H1 (cell line): ENCODE measurements around the gene GLDC. TPM values are rescaled to one million over a fixed set of nuclear protein-coding genes. Genes with fewer than 3 reads are reported as not detected.

ENCODE experiments used
- EGR1 ChIP-seq: IDR thresholded peaks from 2 replicates; pipeline ENCODE4 v1.6.1; 2011; ENCODE audit warnings: low read depth, low read length, borderline replicate concordance
- FOSL1 ChIP-seq: IDR thresholded peaks from 2 replicates; pipeline ENCODE4 v1.6.1; 2011; ENCODE audit warnings: mild to moderate bottlenecking, low read depth, low read length, moderate library complexity; ENCODE audit not compliant: insufficient read depth
- KDM5A ChIP-seq: fragments of 200-600 bp; IDR thresholded peaks from 2 replicates; pipeline ENCODE4 v1.7.1; 2012; ENCODE audit warnings: mild to moderate bottlenecking, low read length, inconsistent platforms, mixed read lengths
- PHF8 ChIP-seq: fragments of 200-600 bp; sonication (generic); conservative IDR thresholded peaks from 2 replicates; pipeline ENCODE4 v1.7.1; 2012; ENCODE audit warnings: low read depth, mild to moderate bottlenecking, inconsistent platforms, low read length, moderate library complexity
- POU5F1 ChIP-seq: IDR thresholded peaks from 2 replicates; pipeline ENCODE4 v1.6.1; 2011; ENCODE audit warnings: low read depth, mild to moderate bottlenecking, low read length, moderate library complexity
- RAD21 ChIP-seq, 2 experiments: IDR thresholded peaks in 1 of 2; conservative IDR thresholded peaks in 1 of 2; 2 replicates each; pipeline ENCODE4 v1.6.1; 2011; ENCODE audit warnings: low read depth in 2 of 2, low read length in 2 of 2, improper control_type of control experiment in 1 of 2, inconsistent platforms in 1 of 2, mild to moderate bottlenecking in 1 of 2, moderate library complexity in 1 of 2
- TBP ChIP-seq: IDR thresholded peaks from 2 replicates; pipeline ENCODE4 v1.6.1; 2011; ENCODE audit warnings: low read depth, low read length, improper control_type of control experiment
- TCF12 ChIP-seq: IDR thresholded peaks from 2 replicates; pipeline ENCODE4 v1.6.1; 2011; ENCODE audit warnings: low read depth, mild to moderate bottlenecking, low read length
- polyA plus RNA-seq, 7 experiments: library from polyadenylated mRNA; depleted of rRNA in 3 of 7; stranded (reverse) in 5 of 7; unstranded in 2 of 7; fragments of >200 nt in 5 of 7; fragments of 200-250 nt in 2 of 7; gene quantifications; 1 replicate in 5 of 7; 2 replicates in 1 of 7; 4 replicates in 1 of 7; pipeline versions ENCODE4 v1.2.1 to v1.2.3, GENCODE V29; 2011 to 2013; ENCODE audit warnings: missing spikeins in 2 of 7, mixed read lengths in 2 of 7
- total RNA-seq: library from RNA; stranded (reverse); fragmentation: NEBNext Ultra II Directional; extraction: Animal tissue kit (Norgen Biotek cat#: 25700); gene quantifications from 2 replicates; pipeline ENCODE4 v1.2.1, GENCODE V29; 2021
- TF ChIP-seq, protein P1 (sequence below): fragments of 300-600 bp; sonication (generic); IDR thresholded peaks from 2 replicates; pipeline ENCODE4 v1.7.1; 2012; ENCODE audit warnings: low read length, moderate library complexity, mild to moderate bottlenecking, inconsistent platforms; ENCODE audit not compliant: insufficient replicate concordance

The GLDC gene
- total and polyA plus RNA-seq, 2 of the 8 experiments (the other 6 are each of a cell fraction or from before 2014, with no cell fraction given): 48.8 to 101 TPM

DNA sequence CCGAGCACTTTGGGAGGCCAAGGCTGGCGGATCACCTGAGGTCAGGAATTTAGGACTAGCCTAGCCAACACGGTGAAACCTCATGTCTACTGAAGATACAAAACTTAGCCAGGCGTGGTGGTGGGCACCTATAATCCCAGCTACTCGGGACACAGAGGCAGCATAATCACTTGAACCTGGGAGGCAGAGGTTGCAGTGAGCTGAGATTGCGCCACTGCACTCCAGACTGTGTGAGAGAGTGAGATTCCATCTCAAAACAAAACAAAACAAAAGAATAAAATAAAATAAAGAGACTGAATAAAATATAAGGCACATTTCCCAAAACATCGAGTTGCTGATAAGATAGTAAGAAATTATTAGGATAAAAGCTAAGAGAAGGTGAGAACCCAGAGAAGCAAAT is 32.3 kb upstream of the GLDC start (continued):
- TF ChIP-seq TCF12 (no peak), EGR1 (no peak), KDM5A (no peak), PHF8 (no peak), RAD21 (IDR thresholded peaks at IDR 0.05 in 1 of 2, conservative IDR thresholded peaks at IDR 0.05 in 1 of 2; ENCODE audit: low read depth in 2 of 2, low read length in 2 of 2) (no peak), TBP (no peak), POU5F1 (no peak), FOSL1 (no peak)
- TF ChIP-seq, protein P1, sequence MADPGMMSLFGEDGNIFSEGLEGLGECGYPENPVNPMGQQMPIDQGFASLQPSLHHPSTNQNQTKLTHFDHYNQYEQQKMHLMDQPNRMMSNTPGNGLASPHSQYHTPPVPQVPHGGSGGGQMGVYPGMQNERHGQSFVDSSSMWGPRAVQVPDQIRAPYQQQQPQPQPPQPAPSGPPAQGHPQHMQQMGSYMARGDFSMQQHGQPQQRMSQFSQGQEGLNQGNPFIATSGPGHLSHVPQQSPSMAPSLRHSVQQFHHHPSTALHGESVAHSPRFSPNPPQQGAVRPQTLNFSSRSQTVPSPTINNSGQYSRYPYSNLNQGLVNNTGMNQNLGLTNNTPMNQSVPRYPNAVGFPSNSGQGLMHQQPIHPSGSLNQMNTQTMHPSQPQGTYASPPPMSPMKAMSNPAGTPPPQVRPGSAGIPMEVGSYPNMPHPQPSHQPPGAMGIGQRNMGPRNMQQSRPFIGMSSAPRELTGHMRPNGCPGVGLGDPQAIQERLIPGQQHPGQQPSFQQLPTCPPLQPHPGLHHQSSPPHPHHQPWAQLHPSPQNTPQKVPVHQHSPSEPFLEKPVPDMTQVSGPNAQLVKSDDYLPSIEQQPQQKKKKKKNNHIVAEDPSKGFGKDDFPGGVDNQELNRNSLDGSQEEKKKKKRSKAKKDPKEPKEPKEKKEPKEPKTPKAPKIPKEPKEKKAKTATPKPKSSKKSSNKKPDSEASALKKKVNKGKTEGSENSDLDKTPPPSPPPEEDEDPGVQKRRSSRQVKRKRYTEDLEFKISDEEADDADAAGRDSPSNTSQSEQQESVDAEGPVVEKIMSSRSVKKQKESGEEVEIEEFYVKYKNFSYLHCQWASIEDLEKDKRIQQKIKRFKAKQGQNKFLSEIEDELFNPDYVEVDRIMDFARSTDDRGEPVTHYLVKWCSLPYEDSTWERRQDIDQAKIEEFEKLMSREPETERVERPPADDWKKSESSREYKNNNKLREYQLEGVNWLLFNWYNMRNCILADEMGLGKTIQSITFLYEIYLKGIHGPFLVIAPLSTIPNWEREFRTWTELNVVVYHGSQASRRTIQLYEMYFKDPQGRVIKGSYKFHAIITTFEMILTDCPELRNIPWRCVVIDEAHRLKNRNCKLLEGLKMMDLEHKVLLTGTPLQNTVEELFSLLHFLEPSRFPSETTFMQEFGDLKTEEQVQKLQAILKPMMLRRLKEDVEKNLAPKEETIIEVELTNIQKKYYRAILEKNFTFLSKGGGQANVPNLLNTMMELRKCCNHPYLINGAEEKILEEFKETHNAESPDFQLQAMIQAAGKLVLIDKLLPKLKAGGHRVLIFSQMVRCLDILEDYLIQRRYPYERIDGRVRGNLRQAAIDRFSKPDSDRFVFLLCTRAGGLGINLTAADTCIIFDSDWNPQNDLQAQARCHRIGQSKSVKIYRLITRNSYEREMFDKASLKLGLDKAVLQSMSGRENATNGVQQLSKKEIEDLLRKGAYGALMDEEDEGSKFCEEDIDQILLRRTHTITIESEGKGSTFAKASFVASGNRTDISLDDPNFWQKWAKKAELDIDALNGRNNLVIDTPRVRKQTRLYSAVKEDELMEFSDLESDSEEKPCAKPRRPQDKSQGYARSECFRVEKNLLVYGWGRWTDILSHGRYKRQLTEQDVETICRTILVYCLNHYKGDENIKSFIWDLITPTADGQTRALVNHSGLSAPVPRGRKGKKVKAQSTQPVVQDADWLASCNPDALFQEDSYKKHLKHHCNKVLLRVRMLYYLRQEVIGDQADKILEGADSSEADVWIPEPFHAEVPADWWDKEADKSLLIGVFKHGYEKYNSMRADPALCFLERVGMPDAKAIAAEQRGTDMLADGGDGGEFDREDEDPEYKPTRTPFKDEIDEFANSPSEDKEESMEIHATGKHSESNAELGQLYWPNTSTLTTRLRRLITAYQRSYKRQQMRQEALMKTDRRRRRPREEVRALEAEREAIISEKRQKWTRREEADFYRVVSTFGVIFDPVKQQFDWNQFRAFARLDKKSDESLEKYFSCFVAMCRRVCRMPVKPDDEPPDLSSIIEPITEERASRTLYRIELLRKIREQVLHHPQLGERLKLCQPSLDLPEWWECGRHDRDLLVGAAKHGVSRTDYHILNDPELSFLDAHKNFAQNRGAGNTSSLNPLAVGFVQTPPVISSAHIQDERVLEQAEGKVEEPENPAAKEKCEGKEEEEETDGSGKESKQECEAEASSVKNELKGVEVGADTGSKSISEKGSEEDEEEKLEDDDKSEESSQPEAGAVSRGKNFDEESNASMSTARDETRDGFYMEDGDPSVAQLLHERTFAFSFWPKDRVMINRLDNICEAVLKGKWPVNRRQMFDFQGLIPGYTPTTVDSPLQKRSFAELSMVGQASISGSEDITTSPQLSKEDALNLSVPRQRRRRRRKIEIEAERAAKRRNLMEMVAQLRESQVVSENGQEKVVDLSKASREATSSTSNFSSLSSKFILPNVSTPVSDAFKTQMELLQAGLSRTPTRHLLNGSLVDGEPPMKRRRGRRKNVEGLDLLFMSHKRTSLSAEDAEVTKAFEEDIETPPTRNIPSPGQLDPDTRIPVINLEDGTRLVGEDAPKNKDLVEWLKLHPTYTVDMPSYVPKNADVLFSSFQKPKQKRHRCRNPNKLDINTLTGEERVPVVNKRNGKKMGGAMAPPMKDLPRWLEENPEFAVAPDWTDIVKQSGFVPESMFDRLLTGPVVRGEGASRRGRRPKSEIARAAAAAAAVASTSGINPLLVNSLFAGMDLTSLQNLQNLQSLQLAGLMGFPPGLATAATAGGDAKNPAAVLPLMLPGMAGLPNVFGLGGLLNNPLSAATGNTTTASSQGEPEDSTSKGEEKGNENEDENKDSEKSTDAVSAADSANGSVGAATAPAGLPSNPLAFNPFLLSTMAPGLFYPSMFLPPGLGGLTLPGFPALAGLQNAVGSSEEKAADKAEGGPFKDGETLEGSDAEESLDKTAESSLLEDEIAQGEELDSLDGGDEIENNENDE: no peak
